GM19372 (cell line): ENCODE data around the gene PTX4.
"Not testable (repeated sequence)": the region's sequence is repeated elsewhere in the genome, so short reads cannot be mapped to it uniquely, and the experiment has no call there.

ENCODE experiments used
- ATAC-seq: cut with Tn5 transposase; IDR thresholded peaks from one replicate; pipeline ENCODE4 v1.9.1; 2021; ENCODE audit warnings: mild to moderate bottlenecking, low read depth, moderate library complexity; ENCODE audit not compliant: unreplicated experiment

Gene PTX4

GRCh38 chr16:1487395-1488053, 1.2 kb downstream of the PTX4 start:
- ATAC-seq: no peak

- no peak for ATAC-seq
Measured at GRCh38 chr16:1486551-1487390, 2.0 kb downstream of the PTX4 start.

GRCh38 chr16:1485847-1486496, 2.8 kb downstream of the PTX4 start:
- ATAC-seq: no peak

GRCh38 chr16:1481906-1482835, 6.6 kb downstream of the PTX4 start:
- no peak for ATAC-seq

DNA sequence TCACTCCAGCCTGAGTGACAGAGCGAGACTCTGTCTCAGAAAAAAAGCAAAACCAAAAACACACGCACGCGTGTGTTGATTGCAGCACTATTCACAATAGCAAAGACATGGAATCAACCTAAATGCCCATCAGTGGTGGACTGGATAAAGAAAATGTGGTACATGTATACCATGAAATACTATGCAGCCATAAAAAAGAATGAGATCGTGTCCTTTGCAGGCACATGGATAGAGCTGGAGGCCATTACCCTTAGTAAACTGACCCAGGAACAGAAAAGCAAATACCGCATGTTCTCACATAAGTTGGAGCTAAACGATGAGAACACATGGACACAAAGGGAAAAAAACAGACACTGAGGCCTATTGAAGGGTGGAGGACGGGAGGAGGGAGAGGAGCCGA, 9.8 kb downstream of the PTX4 start:
- not testable (repeated sequence) for ATAC-seq

DNA sequence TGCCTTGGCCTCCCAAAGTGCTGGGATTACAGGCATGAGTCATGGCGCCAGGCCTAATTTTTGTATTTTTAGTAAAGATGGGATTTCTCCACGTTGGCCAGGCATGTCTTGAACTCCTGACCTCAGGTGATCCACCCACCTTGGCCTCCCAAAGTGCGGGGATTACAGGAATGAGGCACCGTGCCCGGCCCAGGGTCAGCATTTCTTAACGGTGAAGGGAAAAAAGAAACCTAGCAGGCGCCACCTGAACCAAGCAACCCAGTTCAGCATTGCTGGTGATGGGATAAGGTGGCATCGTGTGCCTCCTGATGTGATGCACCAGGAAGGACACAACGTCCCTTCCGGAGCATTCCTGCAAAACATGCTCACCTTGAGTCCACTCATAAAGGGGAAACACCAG, 11.7 kb downstream of the PTX4 start:
- no peak for ATAC-seq

DNA sequence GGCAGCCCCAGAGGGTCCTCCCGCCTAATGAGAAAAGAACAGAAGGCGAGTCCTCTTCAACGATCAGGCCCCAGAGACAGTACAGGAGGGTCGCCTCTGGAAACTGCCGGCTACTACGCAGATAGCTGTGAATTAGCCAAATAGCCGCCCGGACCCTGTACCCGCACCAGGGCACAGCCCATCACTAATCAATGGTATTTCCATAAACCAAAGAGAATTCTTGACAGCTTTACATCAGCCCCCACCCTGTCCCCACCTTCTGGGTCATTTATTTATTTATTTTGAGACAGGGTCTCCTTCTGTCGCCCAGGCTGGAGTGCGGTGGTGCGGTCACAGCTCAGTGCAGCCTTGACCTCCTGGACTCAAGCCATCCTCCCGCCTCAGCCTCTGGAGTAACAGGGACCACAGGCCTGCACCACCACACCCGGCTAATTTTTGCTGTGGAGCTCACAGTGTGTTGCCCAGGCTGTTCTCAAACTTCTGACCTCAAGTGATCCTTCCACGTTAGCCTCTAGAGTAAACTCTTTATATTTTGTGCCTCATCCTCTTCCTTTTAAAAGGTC, 13.1 kb downstream of the PTX4 start:
- ATAC-seq: no peak

GRCh38 chr16:1474796-1475551, 13.8 kb downstream of the PTX4 start, which contains the start of gene CLCN7:
CLCN7 (minus strand) TSS chr16:1475028; CDS start chr16:1474974, 54 bp downstream.
- peak; percentile 88 for ATAC-seq

DNA sequence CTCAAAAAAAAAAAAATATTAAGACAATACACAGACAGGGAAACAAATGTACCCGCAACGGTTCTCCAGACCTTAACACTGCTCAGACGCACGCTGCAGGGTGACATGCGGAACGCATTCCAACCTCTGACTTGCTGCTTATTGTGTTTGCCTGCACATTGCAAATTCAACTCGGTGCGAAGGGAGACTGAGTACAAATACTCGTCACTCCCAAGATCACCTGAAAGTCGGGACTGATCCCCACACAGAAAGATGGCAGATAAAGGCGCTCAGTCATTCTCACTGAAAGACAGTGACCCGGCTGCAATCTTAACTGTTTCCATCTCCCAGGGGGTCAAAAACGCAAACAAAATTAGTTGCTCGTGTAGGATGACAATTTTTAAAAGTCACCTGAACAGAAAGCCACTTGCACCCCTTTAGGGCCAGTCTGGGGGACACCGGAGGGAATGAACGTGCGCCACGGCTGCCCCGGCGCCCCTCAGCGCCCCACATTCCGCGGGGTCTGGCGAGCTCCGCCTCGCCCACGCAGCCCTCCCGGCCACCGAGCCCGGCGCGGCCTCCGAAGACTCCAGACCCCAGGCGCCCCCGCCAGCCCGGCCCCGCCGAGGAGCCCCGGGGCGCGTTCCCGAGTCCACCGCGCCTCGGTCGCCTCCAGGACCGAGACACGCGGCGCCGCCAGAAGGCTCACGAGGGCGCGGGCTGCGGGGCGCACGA, 14.5 kb downstream of the PTX4 start:
- ATAC-seq: peak; percentile 25

- no peak for ATAC-seq
Measured at GRCh38 chr16:1472974-1473373, 15.8 kb downstream of the PTX4 start.

DNA sequence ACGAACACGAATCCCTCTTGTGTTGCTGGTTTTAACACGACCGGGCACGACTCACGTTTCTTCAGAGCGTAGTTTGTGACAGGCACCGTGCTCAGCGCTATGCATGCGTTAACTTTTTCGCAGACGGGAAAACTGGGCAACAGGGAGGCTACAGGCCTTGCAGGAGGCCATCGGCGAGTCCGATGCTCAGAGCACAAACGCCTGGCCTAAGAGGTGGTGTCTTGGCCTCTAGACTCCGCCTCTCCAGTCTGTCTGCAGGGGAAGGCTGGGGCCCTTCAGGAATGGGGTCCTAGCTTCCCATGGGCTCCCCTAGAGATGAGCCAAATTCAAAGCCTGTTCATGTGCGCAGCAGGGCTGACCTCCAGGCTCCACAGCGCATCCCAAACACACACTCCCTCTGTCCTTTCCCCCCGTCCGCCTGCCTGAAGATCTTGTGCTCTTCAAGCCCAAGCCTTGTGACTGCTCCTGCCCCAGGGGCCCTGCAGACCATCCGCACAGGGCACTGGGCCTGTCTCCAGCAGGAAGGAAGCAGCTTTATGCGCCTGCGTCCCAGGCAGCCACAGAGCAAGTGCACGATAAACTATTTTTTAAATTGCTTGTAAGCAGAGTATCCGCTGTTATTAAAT, 17.1 kb downstream of the PTX4 start:
- no peak for ATAC-seq

DNA sequence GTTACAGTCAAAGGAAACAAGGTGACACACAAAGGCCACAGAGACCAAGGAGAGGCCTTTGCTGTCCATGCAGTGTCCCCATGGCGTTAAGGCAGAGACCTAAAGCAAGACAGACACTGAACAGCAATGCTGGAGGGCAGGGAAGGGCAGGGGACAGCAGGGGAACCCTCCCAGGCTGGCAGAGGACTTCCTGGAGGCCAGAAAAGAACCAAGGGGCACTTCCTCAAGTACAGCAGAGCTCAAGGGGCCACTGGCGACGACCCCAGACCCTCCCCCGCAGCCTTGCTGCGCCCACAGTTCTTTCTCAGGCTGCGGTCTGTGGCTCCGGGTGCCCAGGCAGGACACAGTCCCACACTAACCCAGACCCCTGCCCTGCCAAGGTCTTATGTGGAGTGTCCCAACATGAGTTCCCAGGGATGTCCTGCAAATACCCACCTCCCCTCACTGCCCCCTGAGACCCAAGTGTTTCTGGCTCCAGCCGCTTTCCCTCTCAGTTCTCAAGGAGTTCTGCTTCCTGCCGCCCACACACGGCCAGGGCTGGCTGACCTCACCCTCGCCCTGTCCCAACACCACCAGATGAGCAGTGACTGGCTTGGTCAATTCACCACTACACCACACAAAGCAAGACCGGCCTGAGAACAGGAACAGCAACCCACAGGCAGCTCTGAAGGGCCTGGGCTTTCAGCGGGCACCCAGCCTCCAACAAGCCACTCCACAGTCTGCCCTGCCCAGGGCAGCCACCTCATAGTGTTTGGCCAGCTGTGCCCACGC, 18.1 kb downstream of the PTX4 start:
- ATAC-seq: no peak

DNA sequence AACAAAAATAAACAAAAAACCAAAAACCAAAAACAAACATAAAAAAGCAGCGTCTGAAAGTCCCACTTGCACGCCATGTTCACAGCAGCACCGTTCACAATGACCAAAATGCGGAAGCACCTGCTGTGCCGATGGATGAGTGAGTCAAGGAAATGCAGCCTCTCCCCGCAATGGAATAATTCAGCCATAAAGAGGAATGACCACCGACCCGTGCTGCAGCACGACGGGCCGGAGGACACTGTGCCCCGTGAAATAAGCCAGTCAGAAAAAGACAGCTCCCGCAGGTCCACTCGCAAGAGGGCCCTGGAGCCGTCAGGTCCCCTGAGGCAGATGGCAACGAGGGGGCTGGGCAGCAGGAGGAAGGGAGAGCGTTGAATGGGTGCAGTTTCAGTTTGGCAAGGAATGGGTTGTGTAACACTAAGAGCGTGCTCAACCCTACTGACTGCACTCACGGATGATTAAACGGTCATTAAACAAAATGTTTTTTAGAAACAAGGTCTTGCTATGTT, 19.0 kb downstream of the PTX4 start:
- no peak for ATAC-seq

- ATAC-seq: not testable (repeated sequence)
Measured at GRCh38 chr16:1469141-1469540, 19.6 kb downstream of the PTX4 start.

GRCh38 chr16:1468426-1468810, 20.3 kb downstream of the PTX4 start:
- no peak for ATAC-seq

GRCh38 chr16:1466968-1467521, 21.7 kb downstream of the PTX4 start:
- no peak for ATAC-seq

GRCh38 chr16:1466054-1466453, 22.7 kb downstream of the PTX4 start:
- no peak for ATAC-seq
